Embryonic facial prominence (tissue), 1 donor: Measurements from ENCODE around the gene PTGES3.
"Not testable (repeated sequence)": the region's sequence is repeated elsewhere in the genome, so short reads cannot be mapped to it uniquely, and the experiment has no call there.

ENCODE experiments used
- DNase-seq: peaks from one replicate; pipeline ENCODE4 v3.0.0-alpha.2; 2016; ENCODE audit errors: extremely low spot score

PTGES3 gene

GRCh38 chr12:56688129-56688845 is at the start of gene PTGES3:
Gene PTGES3, minus strand, starts transcription at chr12:56688284. Its CDS starts 285 bp downstream, at chr12:56687999.
- peak; percentile 99 for DNase-seq

DNA sequence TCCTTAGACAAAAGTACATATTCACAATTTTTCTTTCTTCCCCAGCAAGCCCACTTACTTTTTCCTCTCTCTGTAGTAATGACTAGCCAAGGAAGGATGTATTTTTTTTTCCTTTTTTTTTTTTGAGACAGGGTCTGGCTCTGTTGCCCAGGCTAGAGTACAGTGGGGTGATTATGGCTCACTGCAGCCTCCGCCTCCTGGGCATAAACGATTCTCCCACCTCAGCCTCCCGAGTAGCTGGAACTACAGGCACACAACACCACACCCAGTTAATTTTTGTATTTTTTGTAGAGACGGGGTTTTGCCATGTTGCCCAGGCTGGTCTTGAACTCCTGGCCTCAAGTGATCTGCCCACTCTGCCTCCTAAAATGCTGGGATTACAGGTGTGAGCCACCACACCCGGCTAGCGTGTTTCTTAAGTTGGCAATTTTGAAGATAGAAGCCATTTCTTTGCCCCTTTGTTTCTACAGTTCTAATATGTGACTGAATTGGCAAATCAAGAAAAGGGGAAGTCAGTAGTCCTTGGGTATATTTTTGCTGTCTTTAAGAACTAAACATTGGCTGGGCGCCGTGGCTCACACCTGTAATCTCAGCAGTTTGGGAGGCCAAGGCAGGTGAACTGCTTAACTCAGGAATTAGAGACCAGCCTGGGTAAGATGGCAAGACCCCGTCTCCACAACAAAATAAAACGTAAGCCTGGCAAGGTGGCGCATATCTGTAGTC is 40.2 kb upstream of the PTGES3 start:
- DNase-seq = no peak

GRCh38 chr12:56726196-56726675 is 38.2 kb upstream of the PTGES3 start:
- not testable (repeated sequence) for DNase-seq

GRCh38 chr12:56725723-56726102 is 37.6 kb upstream of the PTGES3 start:
- no peak for DNase-seq

GRCh38 chr12:56724972-56725722 is 37.1 kb upstream of the PTGES3 start, which contains the start of gene NACA:
Gene NACA, minus strand, starts transcription at chr12:56725299. Its CDS starts 778 bp downstream, at chr12:56724521.
- peak; percentile 91 for DNase-seq

GRCh38 chr12:56724701-56724971 is 36.6 kb upstream of the PTGES3 start:
- DNase-seq = no peak

DNA sequence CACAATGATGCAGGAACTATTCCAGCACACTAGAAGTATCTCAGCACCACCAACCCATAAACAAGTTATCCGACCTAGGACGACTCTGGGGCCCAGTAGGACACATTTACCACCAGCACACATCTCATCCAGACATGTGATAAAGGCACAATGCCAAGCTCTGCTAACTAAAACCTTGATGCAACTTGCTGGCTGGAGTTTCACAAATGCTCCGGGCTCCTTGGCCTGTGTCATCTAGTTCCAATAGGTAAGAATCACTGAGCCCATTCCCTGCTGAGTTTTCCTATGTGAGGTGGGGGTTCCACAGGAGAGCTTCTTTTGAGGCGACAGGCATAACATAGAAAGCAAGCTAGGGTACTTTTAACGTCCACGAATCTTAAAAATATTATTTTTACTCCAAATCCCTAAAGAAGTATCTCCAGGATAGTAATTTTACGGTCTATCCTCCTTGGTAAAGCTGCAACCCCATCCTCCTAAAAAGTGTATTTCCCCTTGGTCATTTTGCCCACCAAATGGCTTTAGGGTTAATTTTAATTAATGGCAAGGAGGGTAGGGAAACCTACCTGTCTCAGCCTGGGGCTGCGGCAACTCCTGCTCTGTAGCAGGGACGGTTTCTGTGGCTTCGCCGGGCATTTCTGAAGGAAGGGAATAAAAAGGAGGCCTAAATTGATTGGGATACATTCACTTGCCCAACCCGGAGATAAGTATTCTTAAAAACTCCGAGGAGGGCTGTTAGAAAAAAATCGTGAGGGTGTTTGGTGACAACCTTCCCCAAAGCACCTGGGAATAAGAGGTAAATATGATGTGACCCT is 36.0 kb upstream of the PTGES3 start:
- no peak for DNase-seq

- no peak for DNase-seq
These were observed 35.3 kb upstream of the PTGES3 start for GRCh38 chr12:56723352-56723751.

GRCh38 chr12:56722832-56723231 is 34.7 kb upstream of the PTGES3 start:
- DNase-seq = no peak

GRCh38 chr12:56721721-56722120 is 33.6 kb upstream of the PTGES3 start:
- DNase-seq = no peak

GRCh38 chr12:56721216-56721615 is 33.1 kb upstream of the PTGES3 start:
- DNase-seq = no peak

- no peak for DNase-seq
These were observed 32.7 kb upstream of the PTGES3 start for GRCh38 chr12:56720731-56721151.

GRCh38 chr12:56719056-56719455 is 31.0 kb upstream of the PTGES3 start:
- no peak for DNase-seq

GRCh38 chr12:56718636-56719035 is 30.6 kb upstream of the PTGES3 start:
- no peak for DNase-seq

- DNase-seq = no peak
These were observed 30.1 kb upstream of the PTGES3 start for GRCh38 chr12:56718149-56718548.

- no peak for DNase-seq
These were observed 29.1 kb upstream of the PTGES3 start for GRCh38 chr12:56716933-56717880.

DNA sequence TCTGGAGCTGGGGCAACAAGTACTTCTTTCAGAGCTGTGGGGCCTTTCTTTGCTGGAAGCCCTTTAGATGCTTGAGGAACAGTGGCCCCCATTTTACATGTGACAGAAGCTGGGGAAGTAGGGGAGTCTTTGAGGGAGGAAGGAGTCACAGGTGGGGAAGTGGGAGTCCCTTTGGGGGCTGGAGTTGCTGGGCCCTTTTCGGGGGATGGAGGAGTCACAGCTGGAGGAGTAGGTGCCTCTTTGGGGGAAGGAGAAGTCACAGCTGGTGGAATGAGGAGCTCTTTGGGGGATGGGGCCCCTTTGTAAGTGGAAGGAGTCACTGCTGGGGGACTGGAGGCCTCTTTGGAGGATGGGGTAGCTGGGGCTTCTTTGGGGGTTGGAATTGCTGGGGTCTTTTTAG is 28.4 kb upstream of the PTGES3 start:
- no peak for DNase-seq

- no peak for DNase-seq
These were observed 27.7 kb upstream of the PTGES3 start for GRCh38 chr12:56715798-56716197.

GRCh38 chr12:56714431-56714929 is 26.4 kb upstream of the PTGES3 start:
- no peak for DNase-seq

GRCh38 chr12:56713345-56713744 is 25.3 kb upstream of the PTGES3 start:
- no peak for DNase-seq
